Measurements from ENCODE around the gene APOL4. TPM values are rescaled to one million over a fixed set of nuclear protein-coding genes. Genes with fewer than 3 reads are reported as not detected.
"Not testable (repeated sequence)": the region's sequence is repeated elsewhere in the genome, so short reads cannot be mapped to it uniquely, and the experiment has no call there.

Gene APOL4
- total RNA-seq, 1 donor from 2014 or later: 0.82 TPM

- H3K9me3 Mint-ChIP-seq; DNase-seq (ENCODE audit: low spot score); H3K4me3 ChIP-seq; H3K27me3 ChIP-seq; H3K4me3 Mint-ChIP-seq; H3K4me1 ChIP-seq; H3K27ac Mint-ChIP-seq; H3K27me3 Mint-ChIP-seq (ENCODE audit: insufficient read depth, low read depth); H3K9ac ChIP-seq; H3F3A ChIP-seq (ENCODE audit: low read depth); H2AFZ ChIP-seq (replicated peaks); H3K79me2 ChIP-seq (ENCODE audit: low read depth); H4K20me1 ChIP-seq (ENCODE audit: low read depth); H3K36me3 ChIP-seq; H3K9me3 ChIP-seq (ENCODE audit: low read depth); H3K27ac ChIP-seq; H3K4me2 ChIP-seq: not testable (repeated sequence)
- Mint-ChIP-seq H3K36me3 (peaks cover 28% of the 10 kb centered on the region), H3K4me1 (peaks cover 14% of the 10 kb centered on the region)
- peak; percentile 22 for TF ChIP-seq CTCF (IDR thresholded peaks at IDR 0.05)
Observed at GRCh38 chr22:36231051-36231450, 29.4 kb upstream of the APOL4 start.

- H3K9me3 Mint-ChIP-seq; DNase-seq (ENCODE audit: low spot score); H3K4me3 ChIP-seq; H3K79me2 ChIP-seq (ENCODE audit: low read depth); H3K4me2 ChIP-seq; H3K27me3 Mint-ChIP-seq (ENCODE audit: insufficient read depth, low read depth); H3K9ac ChIP-seq; H3K9me3 ChIP-seq (ENCODE audit: low read depth); H3K27me3 ChIP-seq; H3K36me3 ChIP-seq; H3K27ac ChIP-seq; H3F3A ChIP-seq (ENCODE audit: low read depth); H3K27ac Mint-ChIP-seq; H3K4me3 Mint-ChIP-seq; H4K20me1 ChIP-seq (ENCODE audit: low read depth); H2AFZ ChIP-seq (replicated peaks); H3K4me1 ChIP-seq: not testable (repeated sequence)
- Mint-ChIP-seq H3K4me1 (peaks cover 11% of the 10 kb centered on the region), H3K36me3 (peaks cover 22% of the 10 kb centered on the region)
Observed at GRCh38 chr22:36229649-36230048, 28.0 kb upstream of the APOL4 start.

GRCh38 chr22:36228944-36229343 is 27.3 kb upstream of the APOL4 start:
- H3K9me3 ChIP-seq (ENCODE audit: low read depth): no peaks in the 10 kb centered on the region
- peaks cover 2% of the 10 kb centered on the region for H3K4me1 ChIP-seq
- DNase-seq (ENCODE audit: low spot score): no peak
- H3K79me2 ChIP-seq (ENCODE audit: low read depth): no peaks in the 10 kb centered on the region
- H4K20me1 ChIP-seq (ENCODE audit: low read depth): no peaks in the 10 kb centered on the region
- no peaks in the 10 kb centered on the region for H3F3A ChIP-seq (ENCODE audit: low read depth)
- H3K27ac ChIP-seq: no peak overlapping the region
- no peak overlapping the region for H3K4me2 ChIP-seq
- TF ChIP-seq EZH2 (IDR thresholded peaks at IDR 0.05) (no peak), EZH2phosphoT487 (IDR thresholded peaks at IDR 0.05) (no peak), CTCF (IDR thresholded peaks at IDR 0.05) (no peak)
- no peak overlapping the region for H3K4me3 Mint-ChIP-seq
- peaks cover 22% of the 10 kb centered on the region for H3K36me3 Mint-ChIP-seq
- no peak overlapping the region for H3K27ac Mint-ChIP-seq
- peaks cover 9% of the 10 kb centered on the region for H3K4me1 Mint-ChIP-seq
- H3K9ac ChIP-seq: no peak overlapping the region
- no peaks in the 10 kb centered on the region for H3K27me3 ChIP-seq
- H3K27me3 Mint-ChIP-seq (ENCODE audit: insufficient read depth, low read depth): peaks cover 4% of the 10 kb centered on the region
- H3K36me3 ChIP-seq: no peaks in the 10 kb centered on the region
- no peak overlapping the region for H3K4me3 ChIP-seq
- H2AFZ ChIP-seq (replicated peaks): no peak overlapping the region
- H3K9me3 Mint-ChIP-seq: no peaks in the 10 kb centered on the region

- H4K20me1 ChIP-seq (ENCODE audit: low read depth); H3K27me3 Mint-ChIP-seq (ENCODE audit: insufficient read depth, low read depth); H3F3A ChIP-seq (ENCODE audit: low read depth); H3K4me3 Mint-ChIP-seq; H3K4me1 ChIP-seq; H3K27me3 ChIP-seq; H3K4me2 ChIP-seq; H3K27ac ChIP-seq; DNase-seq (ENCODE audit: low spot score); H3K9me3 Mint-ChIP-seq; H3K9me3 ChIP-seq (ENCODE audit: low read depth); H3K36me3 ChIP-seq; H3K9ac ChIP-seq; H2AFZ ChIP-seq (replicated peaks); H3K4me3 ChIP-seq; H3K79me2 ChIP-seq (ENCODE audit: low read depth); H3K27ac Mint-ChIP-seq; H3K4me1 Mint-ChIP-seq: not testable (repeated sequence)
- H3K36me3 Mint-ChIP-seq: peaks cover 22% of the 10 kb centered on the region
Observed at GRCh38 chr22:36228369-36228768, 26.8 kb upstream of the APOL4 start.

Data from neural progenitor cell (in vitro differentiated cells).